Lower leg skin (tissue), 3 donors: ENCODE data around the gene QSOX2.

Experiments
- POLR2A ChIP-seq, 2 donors: fragments of 450-650 bp; IDR thresholded peaks; one replicate each; pipeline ENCODE4 v1.6.1; 2016 to 2017; ENCODE audit warnings: antibody characterized with exemption in 2 of 2, mild to moderate bottlenecking in 1 of 2, moderate library complexity in 1 of 2
- TF ChIP-seq, protein P1 (sequence below), 3 donors: fragments of 450-650 bp; IDR thresholded peaks; one replicate each; pipeline ENCODE4 v1.5.1; 2016; ENCODE audit warnings: antibody characterized with exemption in 3 of 3, mild to moderate bottlenecking in 3 of 3, moderate library complexity in 2 of 3

- no peak for TF ChIP-seq POLR2A (IDR thresholded peaks at IDR 0.05)
- TF ChIP-seq, protein P1, sequence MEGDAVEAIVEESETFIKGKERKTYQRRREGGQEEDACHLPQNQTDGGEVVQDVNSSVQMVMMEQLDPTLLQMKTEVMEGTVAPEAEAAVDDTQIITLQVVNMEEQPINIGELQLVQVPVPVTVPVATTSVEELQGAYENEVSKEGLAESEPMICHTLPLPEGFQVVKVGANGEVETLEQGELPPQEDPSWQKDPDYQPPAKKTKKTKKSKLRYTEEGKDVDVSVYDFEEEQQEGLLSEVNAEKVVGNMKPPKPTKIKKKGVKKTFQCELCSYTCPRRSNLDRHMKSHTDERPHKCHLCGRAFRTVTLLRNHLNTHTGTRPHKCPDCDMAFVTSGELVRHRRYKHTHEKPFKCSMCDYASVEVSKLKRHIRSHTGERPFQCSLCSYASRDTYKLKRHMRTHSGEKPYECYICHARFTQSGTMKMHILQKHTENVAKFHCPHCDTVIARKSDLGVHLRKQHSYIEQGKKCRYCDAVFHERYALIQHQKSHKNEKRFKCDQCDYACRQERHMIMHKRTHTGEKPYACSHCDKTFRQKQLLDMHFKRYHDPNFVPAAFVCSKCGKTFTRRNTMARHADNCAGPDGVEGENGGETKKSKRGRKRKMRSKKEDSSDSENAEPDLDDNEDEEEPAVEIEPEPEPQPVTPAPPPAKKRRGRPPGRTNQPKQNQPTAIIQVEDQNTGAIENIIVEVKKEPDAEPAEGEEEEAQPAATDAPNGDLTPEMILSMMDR (IDR thresholded peaks at IDR 0.05), result no peak
These were observed 14.8 kb downstream of the QSOX2 start for GRCh38 chr9:136230773-136231172.
